ENCODE measurements around the gene CLCN5. TPM values are rescaled to one million over a fixed set of nuclear protein-coding genes. Genes with fewer than 3 reads are reported as not detected.
"Not testable (repeated sequence)": the region's sequence is repeated elsewhere in the genome, so short reads cannot be mapped to it uniquely, and the experiment has no call there.

Gene CLCN5
- total RNA-seq, 5 donors from 2014 or later (not counting 1 experiment from before 2014, with no cell fraction given) = 1.4 to 2.3 (median 2.2) TPM

- H3K4me1 Mint-ChIP-seq; H3K4me3 Mint-ChIP-seq; POLR2A ChIA-PET; H3K36me3 Mint-ChIP-seq; H3K27ac Mint-ChIP-seq; H3K4me1 ChIP-seq (ENCODE audit: control insufficient read depth in 1 of 2, extremely low read depth in 1 of 2, insufficient read depth in 2 of 2, low read length in 2 of 2); H3K36me3 ChIP-seq (ENCODE audit: control insufficient read depth in 2 of 2, extremely low read depth in 1 of 2, insufficient read depth in 1 of 2, low read length in 1 of 2); DNase-seq; CTCF ChIA-PET; H3K27me3 Mint-ChIP-seq; H3K27ac ChIP-seq (ENCODE audit: low read length); H3K9me3 ChIP-seq; ATAC-seq (replicated peaks in 1 of 4); H3K4me3 ChIP-seq (ENCODE audit: control insufficient read depth in 1 of 2, extremely low read depth in 1 of 2, low read length in 1 of 2); H3K27me3 ChIP-seq (replicated peaks in 1 of 2; ENCODE audit: control insufficient read depth in 2 of 2, extremely low read depth in 1 of 2, insufficient read depth in 2 of 2, low read length in 1 of 2): not testable (repeated sequence)
- peaks cover 5 to 14% (median 7%) of the 10 kb centered on the region in 3 donors for H3K9me3 Mint-ChIP-seq
- WGBS (ENCODE audit: insufficient coverage) = no CpG with 5 or more reads among the region's 5 CpGs
These were observed 103.2 kb downstream of the CLCN5 start for GRCh38 chrX:50025591-50025990.

- Histone ChIP-seq H3K9me3 (no peaks in the 10 kb centered on the region), H3K4me1 (ENCODE audit: control insufficient read depth in 1 of 2, extremely low read depth in 1 of 2, insufficient read depth in 2 of 2, low read length in 2 of 2) (no peaks in the 10 kb centered on the region), H3K27me3 (replicated peaks in 1 of 2; ENCODE audit: control insufficient read depth in 2 of 2, extremely low read depth in 1 of 2, insufficient read depth in 2 of 2, low read length in 1 of 2) (no peaks in the 10 kb centered on the region), H3K4me3 (ENCODE audit: control insufficient read depth in 1 of 2, extremely low read depth in 1 of 2, low read length in 1 of 2) (no peak overlapping the region), H3K27ac (ENCODE audit: low read length) (no peak overlapping the region), H3K36me3 (ENCODE audit: control insufficient read depth in 2 of 2, extremely low read depth in 1 of 2, insufficient read depth in 1 of 2, low read length in 1 of 2) (no peaks in the 10 kb centered on the region)
- Mint-ChIP-seq H3K36me3 (peaks cover 7% of the 10 kb centered on the region), H3K4me3 (no peak overlapping the region), H3K9me3 (peaks cover 0 to 6% (median 0%) of the 10 kb centered on the region in 3 donors), H3K27ac (no peak overlapping the region), H3K27me3 (peaks cover 0 to 10% of the 10 kb centered on the region in 2 donors), H3K4me1 (no peaks in the 10 kb centered on the region)
- ATAC-seq (replicated peaks in 1 of 4) = no peak
- POLR2A ChIA-PET = no interaction called here
- CTCF ChIA-PET = no interaction called here
- DNase-seq = no peak
These were observed 112.7 kb downstream of the CLCN5 start for GRCh38 chrX:50035126-50035525.

- H3K36me3 ChIP-seq (ENCODE audit: control insufficient read depth in 2 of 2, extremely low read depth in 1 of 2, insufficient read depth in 1 of 2, low read length in 1 of 2) = no peaks in the 10 kb centered on the region
- H3K4me3 Mint-ChIP-seq = no peak overlapping the region
- no peaks in the 10 kb centered on the region for H3K4me1 ChIP-seq (ENCODE audit: control insufficient read depth in 1 of 2, extremely low read depth in 1 of 2, insufficient read depth in 2 of 2, low read length in 2 of 2)
- ATAC-seq (replicated peaks in 1 of 4) (no peak), DNase-seq (no peak)
- no peaks in the 10 kb centered on the region for H3K4me1 Mint-ChIP-seq
- H3K27ac Mint-ChIP-seq = no peak overlapping the region
- H3K27me3 Mint-ChIP-seq = peaks cover 0 to 10% of the 10 kb centered on the region in 2 donors
- H3K4me3 ChIP-seq (ENCODE audit: control insufficient read depth in 1 of 2, extremely low read depth in 1 of 2, low read length in 1 of 2) = no peak overlapping the region
- H3K27ac ChIP-seq (ENCODE audit: low read length) = no peak overlapping the region
- peaks cover 0 to 6% (median 0%) of the 10 kb centered on the region in 3 donors for H3K9me3 Mint-ChIP-seq
- no peaks in the 10 kb centered on the region for H3K27me3 ChIP-seq (replicated peaks in 1 of 2; ENCODE audit: control insufficient read depth in 2 of 2, extremely low read depth in 1 of 2, insufficient read depth in 2 of 2, low read length in 1 of 2)
- ChIA-PET CTCF (no interaction called here), POLR2A (no interaction called here)
- no CpG with 5 or more reads among the region's 2 CpGs for WGBS (ENCODE audit: insufficient coverage)
- H3K36me3 Mint-ChIP-seq = peaks cover 7% of the 10 kb centered on the region
- H3K9me3 ChIP-seq = no peaks in the 10 kb centered on the region
These were observed 114.0 kb downstream of the CLCN5 start for GRCh38 chrX:50036426-50036825.

- H3K27ac Mint-ChIP-seq = no peak overlapping the region
- WGBS (ENCODE audit: insufficient coverage) = no CpG with 5 or more reads among the region's 3 CpGs
- POLR2A ChIA-PET = no interaction called here
These were observed 123.4 kb downstream of the CLCN5 start for GRCh38 chrX:50045823-50046222.

GRCh38 chrX:50049228-50049627 is 126.8 kb downstream of the CLCN5 start:
- H3K27me3 Mint-ChIP-seq = peaks cover 0 to 7% of the 10 kb centered on the region in 2 donors
- no peak for ATAC-seq (replicated peaks in 1 of 4)

More at GRCh38 chrX:50045823-50046222, 123.4 kb downstream of the CLCN5 start:
- H3K9me3 Mint-ChIP-seq = no peaks in the 10 kb centered on the region
- H3K4me3 Mint-ChIP-seq = no peak overlapping the region
- Histone ChIP-seq H3K27ac (ENCODE audit: low read length) (no peak overlapping the region), H3K4me3 (ENCODE audit: control insufficient read depth in 1 of 2, extremely low read depth in 1 of 2, low read length in 1 of 2) (no peak overlapping the region), H3K36me3 (ENCODE audit: control insufficient read depth in 2 of 2, extremely low read depth in 1 of 2, insufficient read depth in 1 of 2, low read length in 1 of 2) (no peaks in the 10 kb centered on the region), H3K9me3 (no peaks in the 10 kb centered on the region), H3K4me1 (ENCODE audit: control insufficient read depth in 1 of 2, extremely low read depth in 1 of 2, insufficient read depth in 2 of 2, low read length in 2 of 2) (no peaks in the 10 kb centered on the region), H3K27me3 (replicated peaks in 1 of 2; ENCODE audit: control insufficient read depth in 2 of 2, extremely low read depth in 1 of 2, insufficient read depth in 2 of 2, low read length in 1 of 2) (no peaks in the 10 kb centered on the region)
- H3K36me3 Mint-ChIP-seq = peaks cover 2% of the 10 kb centered on the region
- CTCF ChIA-PET = no interaction called here
- H3K27me3 Mint-ChIP-seq = peaks cover 0 to 5% of the 10 kb centered on the region in 2 donors
- ATAC-seq (replicated peaks in 1 of 4) (no peak), DNase-seq (no peak)
- H3K4me1 Mint-ChIP-seq = no peaks in the 10 kb centered on the region

GRCh38 chrX:50054147-50054546 is 131.8 kb downstream of the CLCN5 start:
- Mint-ChIP-seq H3K4me1 (no peaks in the 10 kb centered on the region), H3K36me3 (no peaks in the 10 kb centered on the region), H3K4me3 (no peak overlapping the region), H3K27me3 (peaks cover 0 to 9% of the 10 kb centered on the region in 2 donors), H3K27ac (no peak overlapping the region), H3K9me3 (no peaks in the 10 kb centered on the region)
- no peaks in the 10 kb centered on the region for H3K36me3 ChIP-seq (ENCODE audit: control insufficient read depth in 2 of 2, extremely low read depth in 1 of 2, insufficient read depth in 1 of 2, low read length in 1 of 2)
- no peak overlapping the region for H3K27ac ChIP-seq (ENCODE audit: low read length)
- DNase-seq = no peak
- H3K9me3 ChIP-seq = no peaks in the 10 kb centered on the region
- ATAC-seq (replicated peaks in 1 of 4) = no peak
- H3K27me3 ChIP-seq (replicated peaks in 1 of 2; ENCODE audit: control insufficient read depth in 2 of 2, extremely low read depth in 1 of 2, insufficient read depth in 2 of 2, low read length in 1 of 2) = no peaks in the 10 kb centered on the region
- H3K4me3 ChIP-seq (ENCODE audit: control insufficient read depth in 1 of 2, extremely low read depth in 1 of 2, low read length in 1 of 2) = no peak overlapping the region
- WGBS (ENCODE audit: insufficient coverage) = no CpG with 5 or more reads among the region's 1 CpG
- ChIA-PET POLR2A (no interaction called here), CTCF (no interaction called here)
- no peaks in the 10 kb centered on the region for H3K4me1 ChIP-seq (ENCODE audit: control insufficient read depth in 1 of 2, extremely low read depth in 1 of 2, insufficient read depth in 2 of 2, low read length in 2 of 2)

More at GRCh38 chrX:50049228-50049627, 126.8 kb downstream of the CLCN5 start:
- Mint-ChIP-seq H3K4me3 (no peak overlapping the region), H3K4me1 (no peaks in the 10 kb centered on the region), H3K36me3 (no peaks in the 10 kb centered on the region), H3K9me3 (no peaks in the 10 kb centered on the region), H3K27ac (no peak overlapping the region)
- no CpG with 5 or more reads among the region's 1 CpG for WGBS (ENCODE audit: insufficient coverage)
- Histone ChIP-seq H3K27me3 (replicated peaks in 1 of 2; ENCODE audit: control insufficient read depth in 2 of 2, extremely low read depth in 1 of 2, insufficient read depth in 2 of 2, low read length in 1 of 2) (no peaks in the 10 kb centered on the region), H3K27ac (ENCODE audit: low read length) (no peak overlapping the region), H3K4me3 (ENCODE audit: control insufficient read depth in 1 of 2, extremely low read depth in 1 of 2, low read length in 1 of 2) (no peak overlapping the region), H3K4me1 (ENCODE audit: control insufficient read depth in 1 of 2, extremely low read depth in 1 of 2, insufficient read depth in 2 of 2, low read length in 2 of 2) (no peaks in the 10 kb centered on the region), H3K36me3 (ENCODE audit: control insufficient read depth in 2 of 2, extremely low read depth in 1 of 2, insufficient read depth in 1 of 2, low read length in 1 of 2) (no peaks in the 10 kb centered on the region), H3K9me3 (no peaks in the 10 kb centered on the region)
- DNase-seq = no peak
- POLR2A ChIA-PET = no interaction called here
- CTCF ChIA-PET = no interaction called here

- WGBS (ENCODE audit: insufficient coverage) = no CpG with 5 or more reads among the region's 4 CpGs
These were observed 144.0 kb downstream of the CLCN5 start for GRCh38 chrX:50066318-50066937.

More at GRCh38 chrX:50066318-50066937, 144.0 kb downstream of the CLCN5 start:
- Histone ChIP-seq H3K27me3 (replicated peaks in 1 of 2; ENCODE audit: control insufficient read depth in 2 of 2, extremely low read depth in 1 of 2, insufficient read depth in 2 of 2, low read length in 1 of 2) (no peaks in the 10 kb centered on the region), H3K36me3 (ENCODE audit: control insufficient read depth in 2 of 2, extremely low read depth in 1 of 2, insufficient read depth in 1 of 2, low read length in 1 of 2) (no peaks in the 10 kb centered on the region), H3K4me1 (ENCODE audit: control insufficient read depth in 1 of 2, extremely low read depth in 1 of 2, insufficient read depth in 2 of 2, low read length in 2 of 2) (no peaks in the 10 kb centered on the region), H3K4me3 (ENCODE audit: control insufficient read depth in 1 of 2, extremely low read depth in 1 of 2, low read length in 1 of 2) (no peak overlapping the region), H3K27ac (ENCODE audit: low read length) (no peak overlapping the region), H3K9me3 (no peaks in the 10 kb centered on the region)
- DNase-seq (no peak), ATAC-seq (replicated peaks in 1 of 4) (no peak)
- no peak overlapping the region for H3K4me3 Mint-ChIP-seq
- no peaks in the 10 kb centered on the region for H3K4me1 Mint-ChIP-seq
- peaks cover 2% of the 10 kb centered on the region for H3K36me3 Mint-ChIP-seq
- no peaks in the 10 kb centered on the region for H3K27me3 Mint-ChIP-seq
- CTCF ChIA-PET = interaction anchor here in 1 of 2 donors (0.6 kb wide), 1 partner anchor 391 kb away, joined by 3 read pairs; no protein-coding TSS in a partner anchor
- H3K9me3 Mint-ChIP-seq = no peaks in the 10 kb centered on the region
- H3K27ac Mint-ChIP-seq = no peak overlapping the region
- POLR2A ChIA-PET = no interaction called here
